UCSD-AML1 (cell line): ENCODE results near the gene PGRMC1.
"Not testable (repeated sequence)": the region's sequence is repeated elsewhere in the genome, so short reads cannot be mapped to it uniquely, and the experiment has no call there.

Experiments
- DNase-seq: peaks from one replicate; lab custom pipeline; 2025; ENCODE audit not compliant: unreplicated experiment; lab: John Stamatoyannopoulos, UW

Gene PGRMC1

GRCh38 chrX:119235872-119236622, at the start of gene PGRMC1:
Gene PGRMC1 (plus strand): TSS chrX:119236285. CDS start chrX:119236364, 79 bp downstream.
- DNase-seq, result peak; percentile 81

- DNase-seq, result no peak
Observed at GRCh38 chrX:119186763-119187162, 49.3 kb upstream of the PGRMC1 start.

GRCh38 chrX:119187298-119187697, 48.8 kb upstream of the PGRMC1 start:
- DNase-seq, result no peak

- no peak for DNase-seq
Observed at GRCh38 chrX:119189115-119189514, 47.0 kb upstream of the PGRMC1 start.

- DNase-seq, result no peak
Observed at GRCh38 chrX:119189595-119189994, 46.5 kb upstream of the PGRMC1 start.

GRCh38 chrX:119190091-119190681, 45.9 kb upstream of the PGRMC1 start:
- DNase-seq, result no peak

- no peak for DNase-seq
Observed at GRCh38 chrX:119190831-119191230, 45.3 kb upstream of the PGRMC1 start.

GRCh38 chrX:119194621-119195020, 41.5 kb upstream of the PGRMC1 start:
- no peak for DNase-seq

- no peak for DNase-seq
Observed at GRCh38 chrX:119201570-119201969, 34.5 kb upstream of the PGRMC1 start.

- no peak for DNase-seq
Observed at GRCh38 chrX:119206203-119206602, 29.9 kb upstream of the PGRMC1 start.

GRCh38 chrX:119207483-119207882, 28.6 kb upstream of the PGRMC1 start:
- DNase-seq, result not testable (repeated sequence)

- DNase-seq, result no peak
Observed at GRCh38 chrX:119208401-119209057, 27.6 kb upstream of the PGRMC1 start.

- not testable (repeated sequence) for DNase-seq
Observed at GRCh38 chrX:119210931-119211648, 25.0 kb upstream of the PGRMC1 start.

- no peak for DNase-seq
Observed at GRCh38 chrX:119211649-119212014, 24.5 kb upstream of the PGRMC1 start.

GRCh38 chrX:119218198-119218597, 17.9 kb upstream of the PGRMC1 start:
- DNase-seq, result no peak

- no peak for DNase-seq
Observed at GRCh38 chrX:119222932-119223331, 13.2 kb upstream of the PGRMC1 start.

GRCh38 chrX:119223783-119224182, 12.3 kb upstream of the PGRMC1 start:
- no peak for DNase-seq

- DNase-seq, result no peak
Observed at GRCh38 chrX:119226446-119226845, 9.6 kb upstream of the PGRMC1 start.

- DNase-seq, result no peak
Observed at GRCh38 chrX:119228512-119229252, 7.4 kb upstream of the PGRMC1 start.

GRCh38 chrX:119229253-119229615, 6.9 kb upstream of the PGRMC1 start:
- DNase-seq, result no peak

- DNase-seq, result no peak
Observed at GRCh38 chrX:119230850-119231249, 5.2 kb upstream of the PGRMC1 start.
